Measurements from ENCODE around the gene CAMTA1.
"Not testable (repeated sequence)": the region's sequence is repeated elsewhere in the genome, so short reads cannot be mapped to it uniquely, and the experiment has no call there.

The CAMTA1 gene

DNA sequence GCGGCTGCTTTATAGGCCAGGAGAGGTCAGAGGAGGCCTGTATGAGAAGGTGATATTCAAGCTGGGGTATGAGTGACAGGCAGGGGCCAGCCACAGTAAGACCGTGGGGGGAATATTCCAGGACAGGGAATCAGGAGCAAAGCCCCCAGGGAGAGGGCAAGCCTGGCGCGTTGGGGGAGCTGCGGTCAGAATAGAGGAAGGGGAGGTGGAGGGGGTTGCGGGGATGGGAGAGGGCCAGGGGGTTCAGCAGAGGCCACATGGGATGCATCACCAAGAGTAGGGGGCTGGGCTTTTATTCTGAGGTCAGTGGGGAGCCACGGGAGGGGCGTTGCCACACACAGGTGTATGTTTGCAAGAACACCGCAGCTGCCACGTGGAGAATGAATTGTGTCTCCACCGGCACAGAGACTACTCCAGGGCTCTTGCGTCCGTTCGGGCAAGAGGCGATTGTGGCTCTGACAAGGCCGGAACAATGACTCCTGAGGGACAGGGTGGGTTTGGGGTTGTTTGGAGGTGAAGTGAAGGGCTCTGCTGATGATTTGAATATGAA lies 901.1 kb downstream of the CAMTA1 start:
- FAIRE-seq = no peak
- TF ChIP-seq, protein P1, sequence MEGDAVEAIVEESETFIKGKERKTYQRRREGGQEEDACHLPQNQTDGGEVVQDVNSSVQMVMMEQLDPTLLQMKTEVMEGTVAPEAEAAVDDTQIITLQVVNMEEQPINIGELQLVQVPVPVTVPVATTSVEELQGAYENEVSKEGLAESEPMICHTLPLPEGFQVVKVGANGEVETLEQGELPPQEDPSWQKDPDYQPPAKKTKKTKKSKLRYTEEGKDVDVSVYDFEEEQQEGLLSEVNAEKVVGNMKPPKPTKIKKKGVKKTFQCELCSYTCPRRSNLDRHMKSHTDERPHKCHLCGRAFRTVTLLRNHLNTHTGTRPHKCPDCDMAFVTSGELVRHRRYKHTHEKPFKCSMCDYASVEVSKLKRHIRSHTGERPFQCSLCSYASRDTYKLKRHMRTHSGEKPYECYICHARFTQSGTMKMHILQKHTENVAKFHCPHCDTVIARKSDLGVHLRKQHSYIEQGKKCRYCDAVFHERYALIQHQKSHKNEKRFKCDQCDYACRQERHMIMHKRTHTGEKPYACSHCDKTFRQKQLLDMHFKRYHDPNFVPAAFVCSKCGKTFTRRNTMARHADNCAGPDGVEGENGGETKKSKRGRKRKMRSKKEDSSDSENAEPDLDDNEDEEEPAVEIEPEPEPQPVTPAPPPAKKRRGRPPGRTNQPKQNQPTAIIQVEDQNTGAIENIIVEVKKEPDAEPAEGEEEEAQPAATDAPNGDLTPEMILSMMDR (IDR thresholded peaks at IDR 0.05; ENCODE audit: insufficient read depth, missing control alignments) = no peak
- DNase-seq (ENCODE audit: insufficient read length, low spot score) = no peak

- TF ChIP-seq, protein P1 (IDR thresholded peaks at IDR 0.05; ENCODE audit: insufficient read depth, missing control alignments) = no peak
- FAIRE-seq (no peak), DNase-seq (ENCODE audit: insufficient read length, low spot score) (no peak)
These were observed 902.2 kb downstream of the CAMTA1 start for GRCh38 chr1:7687411-7687810.

GRCh38 chr1:7688659-7689058 lies 903.4 kb downstream of the CAMTA1 start:
- DNase-seq (ENCODE audit: insufficient read length, low spot score) = no peak
- TF ChIP-seq, protein P1 (IDR thresholded peaks at IDR 0.05; ENCODE audit: insufficient read depth, missing control alignments) = no peak
- no peak for FAIRE-seq

DNA sequence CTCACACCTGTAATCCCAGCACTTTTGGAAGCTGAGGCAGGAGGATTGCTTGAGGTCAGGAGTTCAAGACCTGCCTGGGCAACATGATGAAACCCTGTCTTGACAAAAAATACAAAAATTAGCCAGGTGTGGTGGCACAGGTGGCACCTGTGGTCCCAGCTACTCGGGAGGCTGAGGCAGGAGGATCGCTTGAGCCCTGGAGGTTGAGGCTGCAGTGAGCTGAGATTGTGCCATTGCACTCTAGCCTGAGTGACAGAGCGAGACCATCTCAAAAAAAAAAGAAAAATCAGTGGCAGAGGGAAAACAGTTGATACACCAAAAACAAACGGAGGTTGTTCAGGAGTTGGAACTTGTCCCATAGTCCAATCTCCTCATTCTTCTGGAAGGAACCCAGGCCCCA lies 904.1 kb downstream of the CAMTA1 start:
- FAIRE-seq; DNase-seq (ENCODE audit: insufficient read length, low spot score): not testable (repeated sequence)

DNA sequence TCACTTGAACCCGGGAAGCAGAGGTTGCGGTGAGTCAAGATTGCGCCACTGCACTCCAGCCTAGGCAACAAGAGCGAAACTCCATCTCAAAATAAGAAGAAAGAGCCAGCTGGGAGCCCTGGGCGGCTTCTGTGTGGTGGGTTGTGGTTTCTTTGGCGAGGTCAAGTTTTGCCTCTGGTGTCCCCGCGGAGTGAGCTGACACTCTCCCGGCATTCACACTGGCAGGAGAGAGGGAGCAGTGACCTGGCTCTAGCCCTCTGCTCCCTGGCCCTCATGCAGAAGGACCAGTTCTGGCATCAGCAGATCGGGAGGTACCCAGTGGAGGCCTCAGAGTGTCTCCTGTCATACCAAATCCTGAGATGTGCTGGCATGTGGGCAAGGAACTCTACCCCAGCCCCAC lies 904.8 kb downstream of the CAMTA1 start:
- TF ChIP-seq, protein P1 (IDR thresholded peaks at IDR 0.05; ENCODE audit: insufficient read depth, missing control alignments) = no peak
- FAIRE-seq = no peak
- DNase-seq (ENCODE audit: insufficient read length, low spot score) = no peak

DNA sequence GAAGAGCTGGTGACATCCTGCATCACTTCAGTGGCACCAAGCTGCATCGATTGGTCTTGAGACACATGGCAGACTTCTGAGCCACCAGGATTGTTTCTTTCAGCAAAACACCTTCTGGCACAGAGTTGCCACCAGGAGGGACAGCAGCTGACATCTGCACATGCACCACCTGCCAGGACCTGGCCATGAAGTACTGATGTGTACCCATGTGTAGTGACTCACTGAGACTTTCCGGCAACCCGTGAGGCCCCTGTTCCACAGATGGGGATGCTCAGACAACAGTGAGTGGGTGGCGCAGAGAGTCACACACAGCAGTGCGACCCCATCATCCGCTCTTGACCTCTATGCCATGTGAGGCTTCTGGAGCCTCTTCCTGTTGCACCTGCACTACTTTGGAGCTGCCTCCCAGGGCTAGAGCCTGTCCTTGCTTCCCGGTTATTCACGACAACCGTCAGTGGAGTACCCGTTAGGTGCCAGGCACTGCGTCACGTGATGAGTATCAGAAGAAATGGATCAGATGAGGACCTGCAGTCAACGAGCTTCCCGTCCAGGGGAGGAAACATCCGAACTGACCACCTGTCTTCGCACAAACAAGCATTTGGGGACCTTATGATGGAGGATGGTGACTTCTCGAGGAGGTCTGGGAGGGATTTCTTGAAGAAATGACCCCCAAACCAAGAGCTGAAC lies 905.4 kb downstream of the CAMTA1 start:
- FAIRE-seq = no peak
- no peak for DNase-seq (ENCODE audit: insufficient read length, low spot score)
- TF ChIP-seq, protein P1 (IDR thresholded peaks at IDR 0.05; ENCODE audit: insufficient read depth, missing control alignments) = no peak

DNA sequence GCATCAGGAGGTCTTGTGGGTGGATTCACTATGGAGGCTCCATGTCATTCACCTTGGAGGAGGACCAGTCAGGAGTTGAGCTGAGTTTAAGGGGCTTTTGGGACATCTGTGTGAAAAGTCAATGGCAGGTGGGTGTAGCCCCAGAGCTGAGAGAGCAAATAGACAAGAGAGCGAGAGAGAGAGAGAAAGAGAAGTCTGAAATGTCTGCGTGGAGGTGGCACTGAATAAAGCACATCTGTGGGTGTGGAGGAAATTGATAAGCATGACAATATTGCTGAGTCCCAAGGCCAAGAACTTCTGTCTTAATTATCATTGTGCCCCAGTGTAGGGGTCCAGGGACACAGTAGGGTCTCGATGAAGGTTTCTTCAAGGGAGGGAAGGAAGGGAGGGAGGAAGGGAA lies 906.3 kb downstream of the CAMTA1 start:
- FAIRE-seq = no peak
- no peak for DNase-seq (ENCODE audit: insufficient read length, low spot score)

More for the DNA sequence above, 906.3 kb downstream of the CAMTA1 start:
- TF ChIP-seq, protein P1 (IDR thresholded peaks at IDR 0.05; ENCODE audit: insufficient read depth, missing control alignments) = no peak
